Effector CD8-positive, alpha-beta T cell (primary cell): ENCODE measurements around the gene REEP6.

Experiments
- DNase-seq: peaks from one replicate; lab custom pipeline; 2025; lab: John Stamatoyannopoulos, UW
- total RNA-seq, 4 experiments: gene quantifications; one replicate each; lab custom pipeline; 2026; lab: John Stamatoyannopoulos, UW

REEP6 gene
- 2.0 to 8.2 (median 2.9) reads per million in 4 experiments for total RNA-seq

GRCh38 chr19:1491114-1491848 lies at the start of gene REEP6:
Gene REEP6 (plus strand): TSS chr19:1491181. CDS start chr19:1491270, 89 bp downstream.
- no peak for DNase-seq

DNA sequence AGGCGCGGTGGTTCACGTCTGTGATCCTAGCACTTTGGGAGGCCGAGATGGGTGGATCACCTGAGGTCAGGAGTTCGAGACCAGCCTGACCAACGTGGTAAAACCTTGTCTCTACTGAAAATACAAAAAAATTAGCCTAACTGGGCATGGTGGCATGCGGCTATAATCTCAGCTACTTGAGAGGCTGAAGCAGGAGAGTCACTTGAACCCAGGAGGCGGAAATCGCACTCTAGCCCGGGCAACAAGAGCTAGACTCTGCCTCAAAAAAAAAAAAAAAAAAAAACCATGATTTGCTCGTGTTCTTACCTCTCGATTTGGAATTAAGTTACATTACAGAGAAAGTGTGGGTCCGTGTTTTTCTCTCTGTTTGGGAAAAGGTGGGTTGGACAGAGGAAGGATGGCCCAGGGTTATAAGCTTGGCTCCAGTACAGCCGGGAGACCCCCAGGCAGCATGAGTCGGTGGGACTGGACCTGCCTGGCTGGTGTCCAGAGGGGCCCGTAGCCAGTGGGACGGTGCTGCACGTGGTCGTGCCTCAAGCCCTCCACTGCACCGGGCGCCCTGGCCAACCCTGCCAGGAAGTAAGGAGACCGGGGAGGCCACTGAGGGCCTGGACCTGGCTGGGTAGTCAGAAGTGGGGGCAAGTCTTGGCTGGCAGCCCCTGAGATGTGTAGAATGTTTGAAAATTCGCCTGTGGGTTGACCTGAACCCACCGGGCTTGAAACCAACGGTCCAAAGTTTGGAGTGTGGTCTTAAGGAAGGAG lies 49.1 kb upstream of the REEP6 start:
- DNase-seq: no peak

DNA sequence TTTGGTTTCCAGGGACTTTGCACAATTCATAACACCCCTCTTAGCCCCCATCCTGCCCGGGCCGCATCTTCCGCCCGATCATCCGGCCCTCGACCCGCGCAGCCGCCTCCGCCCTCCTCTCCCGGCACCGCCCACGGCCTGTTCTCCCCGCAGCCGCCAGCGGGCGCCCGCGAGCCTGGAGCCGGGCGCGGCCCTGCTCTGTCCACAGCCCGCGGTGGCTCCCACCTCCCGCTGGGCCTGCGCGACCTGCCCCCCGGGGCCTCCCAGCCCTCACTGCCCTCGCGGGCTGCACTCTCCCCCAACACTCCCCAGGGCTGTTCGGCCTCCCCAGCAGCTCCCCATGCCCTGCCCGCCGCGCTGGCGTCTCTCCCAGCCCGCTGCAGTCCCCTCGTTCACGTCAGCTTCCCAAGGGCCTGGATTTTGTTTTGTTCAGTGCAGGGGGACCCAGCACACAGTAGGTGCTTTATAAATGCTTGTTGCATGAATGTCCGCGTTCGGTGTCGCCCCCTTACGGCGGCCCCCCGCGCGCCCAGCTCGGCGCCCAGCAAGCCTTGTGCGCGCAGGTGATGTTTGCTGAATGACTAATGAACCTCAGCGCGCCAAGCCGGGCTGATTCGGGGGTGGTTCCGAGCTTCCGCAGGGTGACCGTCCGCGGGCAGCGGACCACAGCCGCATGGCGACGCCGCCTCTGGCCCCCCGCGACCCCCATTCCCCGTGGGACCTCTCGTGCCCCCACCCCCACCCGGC lies 45.6 kb upstream of the REEP6 start:
- DNase-seq: peak; percentile 56

- DNase-seq: no peak
Observed at GRCh38 chr19:1445932-1446712, 44.9 kb upstream of the REEP6 start.

DNA sequence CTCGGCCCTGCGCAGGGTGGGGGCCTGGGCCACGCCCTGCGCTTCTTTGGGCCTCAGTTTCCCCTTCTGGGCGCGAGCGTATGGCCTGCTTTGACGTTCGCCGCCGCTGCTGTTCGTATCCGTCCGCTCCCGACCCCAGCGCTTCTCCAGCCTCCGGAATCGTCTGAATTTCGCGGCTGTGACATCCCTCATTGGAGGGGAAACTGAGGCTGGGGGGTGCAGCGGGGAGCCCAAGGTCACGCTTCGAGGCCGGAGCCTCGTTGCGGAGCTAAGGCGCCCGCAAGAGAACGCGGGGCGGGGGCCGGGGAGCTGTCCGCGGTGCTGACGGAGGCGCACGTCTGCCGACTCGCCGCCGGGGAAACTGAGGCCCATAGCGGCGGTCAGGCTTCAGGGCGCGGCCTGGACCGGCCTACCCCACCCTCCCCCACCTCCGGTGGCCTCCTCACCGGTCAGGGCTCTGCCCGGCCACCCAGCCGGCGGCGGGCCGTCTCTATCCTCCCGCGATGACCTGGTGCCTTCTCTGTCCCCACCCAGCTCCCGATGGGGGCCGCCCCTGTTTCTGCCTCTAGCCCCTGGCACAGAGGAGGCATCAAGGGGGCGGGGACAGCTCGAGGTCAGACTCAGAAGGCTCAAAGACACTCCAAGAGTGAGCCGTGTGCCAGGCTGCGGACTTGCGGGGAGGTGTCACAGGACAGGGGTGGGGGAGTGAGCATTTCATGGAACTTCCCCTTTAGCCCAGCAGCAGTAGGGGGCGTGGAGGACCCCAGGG lies 44.1 kb upstream of the REEP6 start:
- no peak for DNase-seq

DNA sequence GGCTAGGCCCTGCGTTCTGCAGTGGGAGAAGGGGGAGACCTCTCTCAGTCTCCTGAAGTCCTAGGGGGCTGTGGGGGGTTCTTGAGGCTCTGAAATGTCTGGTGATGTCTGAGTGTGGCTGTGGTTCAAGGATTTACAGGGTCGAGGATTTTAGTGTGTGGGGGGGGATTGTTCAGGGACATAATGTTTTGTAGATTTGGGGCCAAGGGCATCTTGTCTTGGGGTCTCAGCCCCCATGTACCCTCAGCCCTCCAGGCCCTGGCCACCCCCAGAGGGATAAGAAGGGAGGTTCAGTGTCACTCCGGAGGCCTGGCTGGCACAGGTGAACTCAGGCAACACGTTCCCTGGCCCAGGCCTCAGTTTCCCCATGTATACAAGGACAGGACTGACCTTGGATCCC lies 43.5 kb upstream of the REEP6 start:
- DNase-seq: no peak

DNA sequence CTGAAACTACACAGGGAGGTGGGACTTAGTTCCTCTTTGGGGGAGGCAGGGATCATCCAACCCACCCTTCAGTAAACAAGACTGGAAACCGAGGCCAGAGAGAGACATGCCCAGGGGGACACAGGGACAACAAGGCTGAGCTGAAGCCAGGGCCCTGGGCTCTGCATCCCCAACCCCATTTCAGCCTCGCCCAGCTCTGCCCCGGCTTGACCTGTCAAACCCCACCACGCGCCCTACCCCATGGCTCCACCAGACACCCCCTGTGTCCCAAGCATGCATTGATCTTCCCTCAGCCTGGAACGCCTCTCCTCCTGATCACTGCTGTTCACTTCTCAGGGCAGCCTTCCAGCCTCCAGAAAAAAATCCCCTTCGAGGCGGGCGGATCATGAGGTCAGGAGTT lies 43.0 kb upstream of the REEP6 start:
- no peak for DNase-seq

GRCh38 chr19:1449467-1450442 lies 41.2 kb upstream of the REEP6 start, which contains the start of gene APC2:
Gene APC2 (plus strand): TSS chr19:1450121. CDS start chr19:1453002, 2,881 bp downstream.
- DNase-seq: no peak

DNA sequence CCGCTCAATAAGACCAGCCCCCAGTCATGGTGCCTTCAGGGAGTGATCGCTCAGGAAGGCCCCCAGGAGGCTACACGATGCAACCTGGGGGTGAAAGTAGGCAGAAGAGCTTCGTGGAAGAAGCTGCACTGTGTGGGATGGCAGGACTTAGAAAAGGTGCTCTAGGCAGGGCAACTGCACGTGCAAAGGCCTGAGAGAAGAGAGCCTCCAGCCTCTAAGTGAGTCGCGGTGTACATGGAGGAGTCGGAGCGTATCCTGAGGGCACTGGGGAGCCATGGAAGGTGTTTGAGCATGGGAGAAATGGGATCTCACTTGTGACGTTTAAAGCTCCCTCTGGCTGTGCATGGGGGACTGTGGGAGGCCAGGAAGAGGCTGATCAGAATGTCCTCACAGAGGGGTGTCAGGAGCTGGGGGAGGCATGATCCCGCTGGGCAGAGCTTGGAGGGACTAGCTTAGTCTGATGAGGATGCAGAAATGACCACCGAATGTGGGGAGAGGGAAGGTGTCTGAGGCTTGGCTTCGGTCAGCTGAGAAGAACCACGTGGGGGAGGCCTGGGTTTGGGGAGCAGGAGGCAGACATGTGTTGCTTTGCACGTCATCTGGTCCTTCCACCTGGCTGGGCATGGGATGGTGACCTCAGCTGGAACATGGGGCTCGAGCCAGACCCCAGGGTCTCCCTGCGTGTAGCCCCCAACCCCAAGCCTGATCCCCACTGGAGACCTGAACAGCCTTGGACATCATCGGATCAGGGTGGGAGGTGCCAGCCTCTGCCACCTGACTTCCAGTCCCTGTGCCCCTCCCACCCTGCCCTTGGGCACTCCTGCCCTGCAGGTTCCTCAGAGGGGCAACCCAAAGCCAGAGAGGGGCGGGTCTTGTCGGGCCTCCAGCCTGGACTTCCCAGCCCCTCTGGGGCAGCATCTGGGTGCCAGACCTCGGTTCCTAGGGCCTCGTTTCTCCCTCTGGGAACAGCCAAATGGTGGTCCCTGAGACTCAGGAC lies 39.9 kb upstream of the REEP6 start:
- DNase-seq: no peak

GRCh38 chr19:1451916-1452801 lies 38.8 kb upstream of the REEP6 start:
- DNase-seq: no peak

DNA sequence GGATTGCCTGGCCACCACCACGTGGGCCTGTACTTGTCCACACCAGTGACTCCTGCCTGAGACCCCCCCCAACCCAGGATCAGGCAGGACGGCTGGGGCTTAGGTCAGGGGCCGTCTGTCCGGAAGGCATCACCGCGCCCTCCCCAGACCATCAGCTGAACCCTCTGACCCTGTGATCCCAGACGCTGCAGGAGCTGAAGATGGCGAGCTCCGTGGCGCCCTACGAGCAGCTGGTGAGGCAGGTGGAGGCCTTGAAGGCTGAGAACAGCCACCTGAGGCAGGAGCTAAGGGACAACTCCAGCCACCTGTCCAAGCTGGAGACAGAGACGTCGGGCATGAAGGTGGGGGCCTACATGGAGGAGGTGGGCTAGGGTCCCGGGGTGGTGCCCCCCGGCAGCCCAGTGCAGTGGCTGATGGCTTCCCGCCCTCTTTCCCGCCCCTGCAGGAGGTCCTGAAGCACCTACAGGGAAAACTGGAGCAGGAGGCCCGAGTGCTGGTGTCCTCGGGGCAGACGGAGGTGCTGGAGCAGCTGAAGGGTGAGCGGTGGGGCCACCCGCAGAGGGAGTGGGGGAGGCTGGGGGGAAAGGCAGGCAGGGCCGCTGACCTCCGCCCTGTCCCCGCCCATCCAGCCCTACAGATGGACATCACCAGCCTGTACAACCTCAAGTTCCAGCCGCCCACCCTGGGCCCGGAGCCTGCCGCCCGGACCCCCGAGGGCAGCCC lies 38.0 kb upstream of the REEP6 start:
- no peak for DNase-seq

GRCh38 chr19:1453525-1454364 lies 37.2 kb upstream of the REEP6 start:
- DNase-seq: no peak

DNA sequence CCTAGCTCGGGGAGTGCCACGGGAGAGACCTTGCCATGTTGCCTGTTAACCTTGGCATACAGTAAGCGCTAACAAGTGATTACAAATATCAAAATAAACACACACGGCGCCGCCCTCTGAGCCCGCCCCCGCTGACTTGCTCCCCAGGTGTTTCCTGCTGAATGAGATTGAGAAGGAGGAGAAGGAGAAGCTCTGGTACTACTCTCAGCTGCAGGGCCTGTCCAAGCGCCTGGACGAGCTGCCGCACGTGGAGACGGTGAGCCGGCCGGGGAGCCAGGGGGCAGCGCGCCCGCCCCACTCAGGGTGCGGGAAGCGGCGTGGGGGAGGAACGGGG lies 36.0 kb upstream of the REEP6 start:
- no peak for DNase-seq

DNA sequence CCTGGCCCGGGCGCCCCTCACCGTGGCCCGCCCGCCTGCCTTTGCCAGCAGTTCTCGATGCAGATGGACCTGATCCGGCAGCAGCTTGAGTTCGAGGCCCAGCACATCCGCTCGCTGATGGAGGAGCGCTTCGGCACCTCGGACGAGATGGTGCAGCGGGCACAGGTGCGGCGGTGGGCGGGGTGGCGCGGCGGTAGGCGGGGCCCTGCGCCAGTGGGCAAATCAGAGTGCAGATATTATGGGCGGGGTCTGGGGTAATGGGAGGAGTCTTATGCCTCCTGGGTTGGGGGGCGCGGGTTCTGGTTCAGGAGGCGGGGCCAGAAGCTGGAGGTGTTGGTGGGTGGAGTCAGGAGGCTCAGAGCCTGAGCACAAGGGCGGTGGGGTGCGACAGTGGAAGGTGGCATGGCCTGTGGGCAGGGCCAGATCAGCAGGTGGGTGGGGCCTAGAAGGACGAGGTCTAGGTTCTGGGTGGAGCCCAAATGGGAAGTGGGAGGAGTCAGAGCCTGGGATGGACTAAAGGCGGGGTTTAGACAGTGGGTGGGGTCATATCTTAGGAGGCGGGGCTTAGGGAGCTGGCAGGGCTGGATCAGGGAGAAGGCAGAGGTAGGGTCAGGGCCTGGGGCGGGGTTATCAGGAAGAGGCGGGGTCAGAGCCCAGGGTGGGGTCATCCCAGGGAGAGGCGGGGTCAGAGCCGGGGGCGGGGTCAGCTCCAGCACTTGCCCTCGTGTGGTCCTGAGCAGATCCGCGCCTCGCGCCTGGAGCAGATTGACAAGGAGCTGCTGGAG lies 35.5 kb upstream of the REEP6 start:
- peak; percentile 58 for DNase-seq
